Stimulated activated CD8-positive, alpha-beta memory T cell treated with anti-CD3 and anti-CD28 coated beads, Interleukin-12 subunit alpha, Interleukin-12 subunit beta, amount 100 ng/mL, for 24 hours (primary cell): ENCODE measurements around the gene KRT73.

Experiments used
- DNase-seq: peaks from one replicate; pipeline ENCODE4 v3.0.0-alpha.2; 2020; ENCODE audit errors: extremely low read depth

Gene KRT73

GRCh38 chr12:52618216-52618615 lies at the start of gene KRT73:
TSS of gene KRT73 (minus strand) at chr12:52618559. CDS start at chr12:52618524, 35 bp downstream.
- no peak for DNase-seq

DNA sequence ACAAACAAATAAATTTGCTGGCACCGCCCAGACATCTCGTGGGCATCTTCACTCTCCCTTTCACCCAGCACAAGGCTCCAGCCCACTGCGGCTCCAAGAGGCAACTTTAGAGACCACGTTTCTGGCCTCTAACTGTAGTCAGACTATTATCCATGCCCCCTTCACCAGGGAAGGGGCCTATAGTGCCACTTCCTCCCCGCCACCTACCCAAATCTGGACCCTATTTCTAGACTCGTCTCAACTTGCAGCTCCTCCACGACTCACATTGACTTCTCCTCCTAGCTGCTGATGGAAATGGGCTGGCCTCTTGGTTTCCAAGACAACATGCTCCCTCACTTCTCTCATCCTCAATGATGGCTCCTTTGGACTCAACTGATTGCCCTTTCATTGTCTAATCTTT lies 49.6 kb upstream of the KRT73 start:
- DNase-seq: no peak

DNA sequence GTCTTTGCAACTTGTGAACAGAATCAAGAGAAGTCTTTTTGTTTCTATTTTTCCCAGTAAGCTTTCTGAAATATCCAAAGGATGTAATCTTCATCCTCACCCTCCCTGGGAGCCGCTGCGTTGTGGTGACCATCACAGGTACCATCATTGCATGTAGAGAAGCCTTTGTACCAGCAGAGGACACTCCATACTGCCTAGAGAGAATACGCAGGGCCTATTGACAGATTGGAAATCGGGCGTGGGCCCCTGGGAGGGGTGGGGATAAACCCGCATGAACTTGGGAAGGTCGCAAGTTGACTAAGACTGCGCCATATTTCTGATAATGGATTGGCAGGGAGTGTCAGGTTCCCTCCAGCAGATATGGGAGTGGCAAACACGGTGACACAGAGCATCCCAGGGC lies 49.1 kb upstream of the KRT73 start:
- DNase-seq: no peak

DNA sequence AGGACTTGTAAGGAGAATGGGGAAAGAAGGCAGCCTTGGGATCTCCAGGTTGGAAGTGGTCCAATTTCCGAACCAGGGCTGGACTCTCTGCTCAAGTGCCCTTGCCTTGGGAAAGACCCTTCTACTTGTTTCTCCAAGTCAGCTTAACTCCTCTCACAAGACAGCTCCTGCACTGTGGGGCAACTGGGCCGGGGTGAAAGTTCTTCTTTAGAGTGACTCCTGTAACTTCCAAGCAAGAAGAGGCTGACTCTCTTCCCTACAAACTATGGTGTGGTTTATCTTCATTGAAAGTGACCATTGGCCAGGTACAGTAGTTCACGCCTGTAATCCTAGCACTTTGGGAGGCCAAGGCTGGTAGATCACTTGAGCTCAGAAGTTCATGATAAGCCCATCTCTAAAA lies 48.1 kb upstream of the KRT73 start:
- DNase-seq: no peak

GRCh38 chr12:52663420-52663819 lies 45.1 kb upstream of the KRT73 start:
- DNase-seq: no peak

- DNase-seq: no peak
Measured at GRCh38 chr12:52662918-52663229, 44.5 kb upstream of the KRT73 start.

GRCh38 chr12:52662093-52662917 lies 43.9 kb upstream of the KRT73 start:
- DNase-seq: no peak

DNA sequence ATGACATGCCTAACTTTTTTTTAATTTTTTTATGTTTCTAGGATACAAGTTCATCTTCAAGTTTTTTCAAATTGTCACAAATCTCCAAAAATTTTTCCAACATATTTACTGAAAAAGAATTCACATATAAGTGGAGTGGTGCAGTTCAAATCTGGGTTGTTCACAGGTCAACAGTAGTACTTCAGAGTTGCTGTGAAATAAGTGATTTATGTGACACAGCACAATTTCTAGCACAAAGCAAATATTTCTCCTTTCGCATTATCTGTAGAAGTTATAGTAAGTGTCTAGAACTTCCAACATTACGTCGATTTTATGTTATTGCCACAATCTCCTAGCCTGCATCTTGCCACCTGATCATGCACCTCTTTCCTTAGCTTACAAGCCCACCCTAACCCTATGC lies 43.3 kb upstream of the KRT73 start:
- DNase-seq: no peak

GRCh38 chr12:52660934-52661499 lies 42.7 kb upstream of the KRT73 start:
- no peak for DNase-seq

DNA sequence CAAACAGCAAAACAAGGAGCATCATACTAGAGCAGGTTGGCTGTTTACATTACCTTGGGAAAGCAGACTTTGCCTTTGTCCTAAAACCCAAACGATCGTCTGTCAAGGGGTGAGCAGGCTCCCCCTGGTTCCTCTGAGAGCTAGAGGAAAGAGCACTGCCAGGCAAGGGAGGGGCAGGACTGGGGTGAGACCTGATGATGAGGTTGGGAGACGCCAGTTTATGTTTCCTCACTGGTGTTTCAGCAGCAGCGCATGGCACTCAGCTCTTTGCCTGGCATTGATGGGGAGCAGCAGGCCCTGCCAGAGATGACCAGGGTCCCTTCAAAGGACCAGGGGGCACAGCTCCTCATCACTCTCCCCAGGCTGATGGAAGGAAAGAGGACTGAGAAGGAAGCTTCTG lies 41.6 kb upstream of the KRT73 start:
- DNase-seq: no peak

- DNase-seq: no peak
Measured at GRCh38 chr12:52659395-52659794, 41.0 kb upstream of the KRT73 start.

DNA sequence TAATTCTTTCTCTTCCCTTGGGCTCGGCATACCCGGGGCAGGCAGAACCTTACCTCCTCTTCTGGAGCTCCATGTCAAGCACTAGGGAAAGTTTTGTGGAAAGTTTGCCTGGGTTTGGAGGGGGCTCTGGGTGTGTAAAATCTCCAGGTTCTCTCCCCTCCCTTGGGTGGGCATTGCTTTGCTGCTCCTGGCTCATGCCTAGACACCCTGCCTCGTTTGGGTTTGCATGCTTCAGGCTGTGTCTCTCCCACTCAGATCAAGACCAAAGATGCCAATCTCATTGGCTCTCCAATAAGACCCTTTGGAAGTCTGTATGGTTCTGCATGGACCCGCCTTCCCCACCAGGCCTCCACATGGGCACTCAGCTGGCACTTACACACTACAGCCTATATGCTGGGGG lies 39.8 kb upstream of the KRT73 start:
- no peak for DNase-seq

DNA sequence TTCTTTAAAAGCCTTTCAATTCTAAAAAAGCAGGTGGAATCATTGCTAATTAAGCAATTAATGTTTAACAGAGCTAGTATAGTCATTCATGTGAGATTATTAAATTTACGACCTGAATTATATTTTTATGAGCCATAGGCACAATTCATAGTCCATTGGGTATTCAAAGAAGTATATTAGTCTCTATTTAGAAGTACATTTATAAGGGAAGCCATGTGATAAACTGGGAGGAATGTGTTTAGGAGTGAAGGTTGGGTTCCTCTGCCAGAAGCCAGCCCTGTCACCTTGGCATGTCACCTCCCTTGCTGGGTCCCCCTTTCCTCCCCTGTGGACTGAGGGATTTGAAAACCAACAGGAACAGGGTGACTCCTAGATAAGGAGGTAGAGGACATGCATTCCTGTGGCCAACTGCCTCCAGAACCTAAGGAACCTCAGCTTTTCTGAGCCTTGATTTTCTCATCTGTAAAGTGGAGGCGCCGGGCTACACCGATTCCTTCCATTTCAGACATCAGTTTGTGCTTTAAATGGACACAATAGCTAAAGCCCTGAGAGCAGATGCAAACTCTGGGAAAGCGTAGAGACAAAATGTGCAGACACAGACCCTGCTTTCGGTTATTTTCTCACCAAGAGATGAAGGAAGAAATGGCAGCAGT lies 39.0 kb upstream of the KRT73 start:
- no peak for DNase-seq

- no peak for DNase-seq
Measured at GRCh38 chr12:52656616-52657015, 38.3 kb upstream of the KRT73 start.

DNA sequence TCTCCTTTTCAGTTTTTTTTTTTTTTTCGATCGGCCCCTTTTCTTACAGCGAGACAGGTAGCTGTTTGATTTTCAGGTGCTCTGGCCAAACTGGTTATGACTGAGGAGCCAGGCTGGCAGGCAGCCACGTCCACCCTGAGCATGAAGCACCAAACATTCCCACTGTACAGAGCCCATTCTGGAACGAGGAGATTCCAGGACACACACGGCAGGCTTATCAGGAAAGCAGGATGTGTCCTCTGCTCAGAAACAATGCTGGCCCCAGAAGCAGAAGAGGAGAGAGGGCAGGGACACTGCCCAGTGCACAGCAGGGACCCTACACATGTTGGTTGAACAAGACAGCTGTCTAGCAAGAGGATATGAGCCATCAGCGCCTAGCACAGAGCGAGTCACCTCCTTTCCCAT lies 37.4 kb upstream of the KRT73 start:
- DNase-seq: no peak

- no peak for DNase-seq
Measured at GRCh38 chr12:52655251-52655650, 36.9 kb upstream of the KRT73 start.

- no peak for DNase-seq
Measured at GRCh38 chr12:52651726-52652261, 33.4 kb upstream of the KRT73 start, which contains the start of gene KRT2. TSS of gene KRT2 (minus strand) at chr12:52652211. CDS start at chr12:52652142, 69 bp downstream.

- DNase-seq: no peak
Measured at GRCh38 chr12:52650520-52651081, 32.2 kb upstream of the KRT73 start.

DNA sequence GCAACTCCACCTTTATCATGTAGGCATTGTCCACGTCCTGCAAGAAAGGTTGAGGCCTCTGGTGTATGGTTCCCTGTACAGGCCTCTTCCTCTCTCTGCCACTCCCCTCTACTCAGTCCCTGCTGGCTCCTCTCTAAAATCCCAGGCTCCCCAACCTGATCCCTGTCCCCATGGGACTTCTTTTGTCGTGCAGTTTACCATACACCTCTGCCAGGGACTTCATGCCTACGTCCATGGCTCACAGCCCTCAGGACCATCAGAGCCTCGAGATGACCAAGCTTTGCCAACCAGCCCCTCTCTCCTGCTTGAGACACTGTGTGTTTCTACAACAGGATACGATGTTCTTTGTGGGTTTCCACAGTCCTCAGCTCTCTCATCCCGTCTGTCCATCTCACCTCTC lies 30.7 kb upstream of the KRT73 start:
- DNase-seq: no peak

DNA sequence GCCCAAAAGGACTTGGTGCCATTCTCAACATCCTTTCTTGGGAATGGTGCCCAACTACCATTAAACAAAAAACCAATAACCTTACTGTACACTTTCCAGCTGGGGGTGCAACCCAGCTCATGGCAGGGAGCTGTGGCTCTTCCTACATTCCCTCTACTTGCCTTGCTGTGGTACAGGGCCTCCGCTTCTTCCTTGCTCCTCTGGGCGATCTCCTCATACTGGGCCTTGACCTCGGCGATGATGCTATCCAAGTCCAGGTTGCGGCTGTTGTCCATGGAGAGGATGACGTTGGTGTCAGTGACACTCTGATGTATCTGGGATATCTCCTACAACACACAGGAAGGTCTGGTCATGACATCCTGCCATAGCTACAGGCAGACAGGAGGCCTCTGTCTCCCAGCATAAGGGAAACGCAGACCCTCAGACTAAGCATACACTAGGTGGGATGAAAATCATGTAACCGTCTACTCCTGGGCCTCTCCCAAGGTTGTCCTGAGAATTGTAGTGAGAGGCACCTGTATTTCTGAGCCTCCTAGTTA lies 29.7 kb upstream of the KRT73 start:
- no peak for DNase-seq

DNA sequence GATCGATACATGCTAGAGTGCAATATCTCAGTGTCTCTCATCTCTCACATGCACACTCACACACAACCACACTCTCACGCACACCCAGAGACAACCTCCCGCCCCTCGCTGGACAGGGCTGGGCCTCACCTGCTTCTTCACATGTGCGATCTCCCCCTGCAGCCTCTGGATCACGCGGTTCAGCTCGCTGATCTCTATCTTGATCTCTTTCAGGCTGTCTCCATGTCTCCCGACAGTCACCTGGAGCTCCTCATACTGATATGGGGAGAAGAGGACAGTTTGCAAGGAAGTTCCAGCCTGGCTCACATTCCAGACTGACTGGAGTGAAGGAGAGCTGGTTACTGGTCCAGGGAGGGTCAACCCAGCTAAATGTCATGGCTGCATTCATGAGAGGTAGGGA lies 29.2 kb upstream of the KRT73 start:
- DNase-seq: no peak

DNA sequence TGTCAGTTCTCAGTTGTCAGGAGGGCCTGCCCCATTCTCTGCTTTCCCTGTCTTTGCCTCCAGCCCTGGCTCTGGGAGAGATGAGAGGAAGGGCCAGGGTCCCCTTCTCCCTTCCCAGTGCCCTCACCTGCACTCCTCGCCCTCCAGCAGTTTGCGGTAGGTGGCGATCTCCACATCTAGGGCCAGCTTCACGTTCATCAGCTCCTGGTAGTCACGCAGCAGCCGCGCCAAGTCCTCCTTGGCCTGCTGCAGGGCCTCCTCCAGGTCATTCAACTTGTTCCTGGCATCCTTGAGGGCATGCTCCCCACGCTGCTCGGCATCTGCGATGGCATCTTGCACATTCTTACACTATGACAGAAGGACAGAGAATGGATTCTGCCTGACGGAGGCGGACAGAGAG lies 28.3 kb upstream of the KRT73 start:
- DNase-seq: no peak
